ENCODE results near the gene PLCB1. TPM values are rescaled to one million over a fixed set of nuclear protein-coding genes. Genes with fewer than 3 reads are reported as not detected.
A peak's percentile ranks its signal among the peaks of the same experiment; 100 is the strongest.
"Not testable (repeated sequence)": the region's sequence is repeated elsewhere in the genome, so short reads cannot be mapped to it uniquely, and the experiment has no call there.

PLCB1 gene
- total RNA-seq, 2 donors from 2014 or later: 3.2 to 3.4 TPM

- H3K36me3 Mint-ChIP-seq (ENCODE audit: insufficient read depth in 2 of 2); H3K4me1 Mint-ChIP-seq (ENCODE audit: low read depth); ATAC-seq (replicated peaks in 1 of 2); H3K9me3 Mint-ChIP-seq; DNase-seq; H3K4me3 Mint-ChIP-seq; H3K27me3 Mint-ChIP-seq (ENCODE audit: low read depth); H3K27ac Mint-ChIP-seq: not testable (repeated sequence)
Observed at GRCh38 chr20:8853211-8853610, 721.1 kb downstream of the PLCB1 start.

DNA sequence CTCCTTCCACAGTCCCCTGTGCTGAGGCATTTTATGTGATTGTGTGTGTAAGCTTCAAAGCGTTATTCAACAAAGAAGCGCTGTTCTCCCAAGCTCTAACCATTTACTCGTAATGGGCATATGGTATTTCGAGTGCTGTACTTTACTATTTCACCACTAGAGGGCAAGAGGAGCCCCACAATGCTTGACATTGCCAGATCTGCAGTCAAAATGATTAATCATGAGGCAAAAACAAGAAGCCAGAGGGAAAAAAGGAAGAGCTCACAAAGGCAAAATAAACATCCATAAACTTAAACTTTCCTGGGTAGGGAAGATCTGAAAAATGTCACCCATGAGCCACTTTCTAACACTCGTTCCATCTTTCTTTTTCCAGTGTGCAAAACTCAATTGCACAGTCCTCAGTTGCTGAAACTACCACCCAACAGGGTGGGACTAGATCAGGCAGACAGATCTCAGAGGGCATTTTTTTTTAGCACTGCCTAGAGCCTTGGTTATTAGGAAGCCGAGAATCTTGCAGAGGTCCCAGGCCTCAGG lies 721.8 kb downstream of the PLCB1 start:
- ATAC-seq (replicated peaks in 1 of 2): peak; percentile 47 to 55
- Mint-ChIP-seq H3K4me1 (ENCODE audit: low read depth) (no peaks in the 10 kb centered on the region), H3K9me3 (peaks cover 0 to 2% of the 10 kb centered on the region in 2 donors), H3K27ac (no peak overlapping the region), H3K27me3 (ENCODE audit: low read depth) (no peaks in the 10 kb centered on the region), H3K4me3 (no peak overlapping the region), H3K36me3 (ENCODE audit: insufficient read depth in 2 of 2) (no peaks in the 10 kb centered on the region)
- peak in 1 of 2 donors; percentile 7 for DNase-seq

DNA sequence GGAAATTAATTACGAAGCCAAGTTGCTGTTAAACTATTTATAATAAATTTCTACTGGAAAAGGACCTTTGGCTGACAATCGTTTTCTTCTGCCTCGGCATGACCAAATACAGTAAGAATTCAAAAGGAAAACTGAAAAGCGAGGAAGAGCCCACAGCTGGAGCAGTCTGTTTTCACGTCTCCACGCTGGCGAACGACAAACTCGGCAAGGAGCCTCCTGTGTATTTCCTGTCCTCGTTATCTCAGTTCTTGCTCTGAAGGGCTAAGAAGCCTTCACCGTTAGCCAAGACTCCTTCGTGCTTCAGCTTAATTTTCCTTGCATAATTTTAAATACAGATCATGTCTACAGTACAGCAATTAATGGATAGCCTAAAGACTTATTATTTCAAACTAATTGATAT lies 722.5 kb downstream of the PLCB1 start:
- Mint-ChIP-seq H3K36me3 (ENCODE audit: insufficient read depth in 2 of 2) (no peaks in the 10 kb centered on the region), H3K27me3 (ENCODE audit: low read depth) (no peaks in the 10 kb centered on the region), H3K27ac (no peak overlapping the region), H3K4me1 (ENCODE audit: low read depth) (no peaks in the 10 kb centered on the region), H3K9me3 (peaks cover 0 to 2% of the 10 kb centered on the region in 2 donors), H3K4me3 (no peak overlapping the region)
- ATAC-seq (replicated peaks in 1 of 2) (no peak), DNase-seq (no peak)

GRCh38 chr20:8855315-8855714 lies 723.2 kb downstream of the PLCB1 start:
- Mint-ChIP-seq H3K4me3 (no peak overlapping the region), H3K27ac (no peak overlapping the region), H3K27me3 (ENCODE audit: low read depth) (no peaks in the 10 kb centered on the region), H3K9me3 (peaks cover 0 to 2% of the 10 kb centered on the region in 2 donors), H3K36me3 (ENCODE audit: insufficient read depth in 2 of 2) (no peaks in the 10 kb centered on the region), H3K4me1 (ENCODE audit: low read depth) (no peaks in the 10 kb centered on the region)
- DNase-seq (no peak), ATAC-seq (replicated peaks in 1 of 2) (no peak)

GRCh38 chr20:8856668-8857067 lies 724.6 kb downstream of the PLCB1 start:
- no peak overlapping the region for H3K27ac Mint-ChIP-seq
- peaks cover 0 to 2% of the 10 kb centered on the region in 2 donors for H3K9me3 Mint-ChIP-seq
- ATAC-seq (replicated peaks in 1 of 2): no peak
- no peak overlapping the region for H3K4me3 Mint-ChIP-seq
- no peaks in the 10 kb centered on the region for H3K36me3 Mint-ChIP-seq (ENCODE audit: insufficient read depth in 2 of 2)
- no peaks in the 10 kb centered on the region for H3K4me1 Mint-ChIP-seq (ENCODE audit: low read depth)
- no peak for DNase-seq
- no peaks in the 10 kb centered on the region for H3K27me3 Mint-ChIP-seq (ENCODE audit: low read depth)

- no peaks in the 10 kb centered on the region for H3K36me3 Mint-ChIP-seq (ENCODE audit: insufficient read depth in 2 of 2)
- DNase-seq (no peak), ATAC-seq (replicated peaks in 1 of 2) (no peak)
- no peak overlapping the region for H3K4me3 Mint-ChIP-seq
- no peaks in the 10 kb centered on the region for H3K27me3 Mint-ChIP-seq (ENCODE audit: low read depth)
- H3K27ac Mint-ChIP-seq: no peak overlapping the region
- peaks cover 0 to 2% of the 10 kb centered on the region in 2 donors for H3K9me3 Mint-ChIP-seq
- no peaks in the 10 kb centered on the region for H3K4me1 Mint-ChIP-seq (ENCODE audit: low read depth)
Observed at GRCh38 chr20:8858181-8858787, 726.2 kb downstream of the PLCB1 start.

GRCh38 chr20:8860011-8860495 lies 728.0 kb downstream of the PLCB1 start:
- Mint-ChIP-seq H3K27ac (no peak overlapping the region), H3K27me3 (ENCODE audit: low read depth) (no peaks in the 10 kb centered on the region), H3K4me3 (no peak overlapping the region), H3K36me3 (ENCODE audit: insufficient read depth in 2 of 2) (no peaks in the 10 kb centered on the region), H3K4me1 (ENCODE audit: low read depth) (no peaks in the 10 kb centered on the region), H3K9me3 (peaks cover 0 to 2% of the 10 kb centered on the region in 2 donors)
- DNase-seq: no peak
- ATAC-seq (replicated peaks in 1 of 2): no peak

DNA sequence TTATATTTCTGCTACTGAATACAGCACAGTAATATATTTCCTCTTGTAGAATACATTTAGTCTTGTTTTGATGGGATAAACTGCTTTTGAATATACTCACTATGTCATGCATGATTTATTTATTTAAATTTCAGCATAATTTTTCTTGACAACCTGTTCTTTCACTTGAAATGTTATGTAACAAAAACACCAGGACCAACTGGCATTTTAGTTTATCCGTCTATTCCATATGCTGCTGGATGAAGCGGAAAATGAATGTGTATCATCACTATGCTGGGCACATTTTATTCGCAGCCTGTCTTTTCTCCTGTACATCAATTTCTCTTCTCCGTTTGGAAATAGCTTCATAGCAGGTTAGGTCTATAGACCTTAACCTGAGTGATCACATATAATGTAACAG lies 730.0 kb downstream of the PLCB1 start:
- Mint-ChIP-seq H3K9me3 (no peaks in the 10 kb centered on the region), H3K36me3 (ENCODE audit: insufficient read depth in 2 of 2) (no peaks in the 10 kb centered on the region), H3K27ac (no peak overlapping the region)

DNA sequence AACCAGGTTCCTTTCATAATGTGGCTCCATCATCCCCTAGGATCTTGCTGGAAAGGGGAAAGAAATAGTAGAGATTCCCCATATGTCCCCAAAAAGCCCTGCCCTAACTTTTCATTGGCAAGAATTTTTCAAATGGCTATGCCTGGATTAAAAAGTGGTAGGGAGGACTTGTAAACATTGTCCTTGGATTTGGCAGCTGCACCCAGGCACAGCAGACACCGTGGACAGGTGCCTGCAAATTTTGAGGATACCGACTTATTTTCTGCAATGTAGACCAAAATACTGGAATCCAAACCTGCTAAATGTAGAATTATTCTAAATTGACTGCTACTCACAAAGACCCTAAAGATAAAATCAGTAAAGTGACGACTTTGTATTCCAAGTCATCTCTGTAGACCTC lies 733.6 kb downstream of the PLCB1 start:
- no peaks in the 10 kb centered on the region for H3K4me1 Mint-ChIP-seq (ENCODE audit: low read depth)
- no peak overlapping the region for H3K4me3 Mint-ChIP-seq
- no peak for ATAC-seq (replicated peaks in 1 of 2)
- H3K36me3 Mint-ChIP-seq (ENCODE audit: insufficient read depth in 2 of 2): no peaks in the 10 kb centered on the region
- H3K27me3 Mint-ChIP-seq (ENCODE audit: low read depth): no peaks in the 10 kb centered on the region
- no peak for DNase-seq
- H3K9me3 Mint-ChIP-seq: no peaks in the 10 kb centered on the region
- no peak overlapping the region for H3K27ac Mint-ChIP-seq

More for the DNA sequence above, 730.0 kb downstream of the PLCB1 start:
- no peak for DNase-seq
- H3K27me3 Mint-ChIP-seq (ENCODE audit: low read depth): no peaks in the 10 kb centered on the region
- no peak overlapping the region for H3K4me3 Mint-ChIP-seq
- no peaks in the 10 kb centered on the region for H3K4me1 Mint-ChIP-seq (ENCODE audit: low read depth)
- no peak for ATAC-seq (replicated peaks in 1 of 2)

DNA sequence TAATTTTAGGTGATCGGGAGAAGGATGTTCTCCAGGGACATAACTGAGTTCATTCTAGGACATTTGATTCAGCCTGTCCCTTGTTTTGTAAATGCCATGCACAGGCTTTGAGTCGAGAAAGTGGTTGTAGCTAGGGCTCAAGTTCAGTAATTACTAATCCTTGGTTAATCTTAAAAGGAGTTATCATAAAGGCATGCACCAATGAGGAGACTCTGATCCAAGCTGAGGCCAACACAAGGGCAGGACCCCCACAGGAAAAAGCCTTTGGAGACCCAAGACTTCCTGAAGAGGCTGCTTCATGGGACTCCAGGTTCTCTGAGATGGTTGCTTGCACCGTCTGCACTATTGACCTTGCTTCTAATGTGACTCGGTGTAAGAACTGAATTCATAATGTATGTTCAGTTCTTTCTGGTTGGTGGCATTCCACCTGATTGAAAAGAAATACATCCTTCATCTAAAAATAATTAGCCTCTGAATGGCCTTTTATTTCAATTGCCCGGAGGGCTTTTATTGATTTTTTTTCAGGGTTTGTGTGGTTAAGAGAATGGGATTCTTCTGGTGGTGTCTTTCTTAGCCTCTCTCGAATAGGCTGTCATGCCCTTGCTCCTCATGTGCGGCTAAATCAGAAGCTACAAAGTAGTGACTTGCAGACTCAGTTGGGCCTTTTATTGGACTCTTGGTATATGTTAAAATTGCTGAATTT lies 735.1 kb downstream of the PLCB1 start:
- no peaks in the 10 kb centered on the region for H3K27me3 Mint-ChIP-seq (ENCODE audit: low read depth)
- no peaks in the 10 kb centered on the region for H3K36me3 Mint-ChIP-seq (ENCODE audit: insufficient read depth in 2 of 2)
- no peak overlapping the region for H3K4me3 Mint-ChIP-seq
- no peak for ATAC-seq (replicated peaks in 1 of 2)
- no peaks in the 10 kb centered on the region for H3K9me3 Mint-ChIP-seq
- H3K4me1 Mint-ChIP-seq (ENCODE audit: low read depth): no peaks in the 10 kb centered on the region
- H3K27ac Mint-ChIP-seq: no peak overlapping the region
- no peak for DNase-seq

DNA sequence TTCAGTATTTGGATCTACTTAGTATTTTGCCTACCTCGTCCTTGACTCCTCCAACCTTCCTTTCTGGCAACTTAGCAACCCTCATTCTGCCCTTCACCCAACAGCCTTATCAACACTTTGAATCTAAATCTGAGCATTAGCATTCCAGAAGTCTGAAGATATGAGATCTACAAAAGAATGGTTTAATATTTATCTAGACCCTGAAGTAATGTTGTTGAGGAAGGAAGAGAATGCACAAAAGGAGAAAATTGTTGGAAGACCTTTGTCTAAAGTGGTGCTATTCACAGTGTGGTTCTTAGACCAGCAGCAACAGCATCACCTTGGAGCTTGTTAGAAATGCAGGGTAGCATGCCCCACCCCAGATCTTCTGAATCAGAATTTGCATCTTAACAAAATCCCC lies 738.6 kb downstream of the PLCB1 start:
- H3K9me3 Mint-ChIP-seq: no peaks in the 10 kb centered on the region
- no peak overlapping the region for H3K27ac Mint-ChIP-seq
- DNase-seq (no peak), ATAC-seq (replicated peaks in 1 of 2) (no peak)
- H3K4me1 Mint-ChIP-seq (ENCODE audit: low read depth): no peaks in the 10 kb centered on the region
- H3K27me3 Mint-ChIP-seq (ENCODE audit: low read depth): no peaks in the 10 kb centered on the region
- no peak overlapping the region for H3K4me3 Mint-ChIP-seq
- H3K36me3 Mint-ChIP-seq (ENCODE audit: insufficient read depth in 2 of 2): no peaks in the 10 kb centered on the region

DNA sequence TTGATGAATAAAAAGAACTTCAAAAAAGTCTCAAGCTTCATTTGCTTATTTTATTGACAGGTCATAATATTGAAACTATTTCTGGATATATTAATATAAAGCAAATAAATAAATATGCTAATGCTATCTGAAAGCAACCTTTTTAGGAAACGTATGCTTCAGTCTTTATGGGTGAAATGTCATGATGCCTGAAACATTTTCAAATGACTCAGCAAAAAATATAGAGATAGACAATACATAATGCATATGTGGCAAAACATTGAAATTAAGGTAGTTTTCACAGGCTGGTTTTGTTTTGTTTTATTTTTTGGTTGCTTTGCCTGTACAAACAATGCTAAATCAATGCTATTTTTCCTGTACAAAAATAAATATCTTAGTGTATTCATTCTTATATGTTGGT lies 742.4 kb downstream of the PLCB1 start:
- ATAC-seq (replicated peaks in 1 of 2) (no peak), DNase-seq (no peak)
- no peaks in the 10 kb centered on the region for H3K4me1 Mint-ChIP-seq (ENCODE audit: low read depth)
- no peaks in the 10 kb centered on the region for H3K9me3 Mint-ChIP-seq
- H3K27ac Mint-ChIP-seq: no peak overlapping the region
- no peak overlapping the region for H3K4me3 Mint-ChIP-seq
- no peaks in the 10 kb centered on the region for H3K36me3 Mint-ChIP-seq (ENCODE audit: insufficient read depth in 2 of 2)
- H3K27me3 Mint-ChIP-seq (ENCODE audit: low read depth): no peaks in the 10 kb centered on the region

GRCh38 chr20:8875586-8875985 lies 743.5 kb downstream of the PLCB1 start:
- H3K27ac Mint-ChIP-seq: no peak overlapping the region
- H3K27me3 Mint-ChIP-seq (ENCODE audit: low read depth): no peaks in the 10 kb centered on the region
- DNase-seq (no peak), ATAC-seq (replicated peaks in 1 of 2) (no peak)
- H3K9me3 Mint-ChIP-seq: peaks cover 0 to 1% of the 10 kb centered on the region in 2 donors
- no peaks in the 10 kb centered on the region for H3K36me3 Mint-ChIP-seq (ENCODE audit: insufficient read depth in 2 of 2)
- no peaks in the 10 kb centered on the region for H3K4me1 Mint-ChIP-seq (ENCODE audit: low read depth)
- H3K4me3 Mint-ChIP-seq: no peak overlapping the region

Measured in activated T-cell treated with anti-CD3 and anti-CD28 coated beads, Interleukin-2, amount 50 U/mL, for 72 hours (primary cell).